LHCN-M2 (cell line): Measurements from ENCODE around the gene EVC2. TPM values are rescaled to one million over a fixed set of nuclear protein-coding genes. Genes with fewer than 3 reads are reported as not detected.

Source experiments
- DNase-seq: peaks from one replicate; pipeline ENCODE4 v3.0.0-alpha.2; 2012; ENCODE audit warnings: low read depth
- total RNA-seq: library from RNA; depleted of rRNA; stranded (reverse); fragments of >200 nt; gene quantifications from 2 replicates; pipeline ENCODE4 v1.2.3, GENCODE V29; 2014

EVC2 gene
- total RNA-seq, 1 experiment from 2014 or later: 18.0 TPM

GRCh38 chr4:5742968-5743367 is 34.6 kb upstream of the EVC2 start:
- peak; percentile 34 for DNase-seq

GRCh38 chr4:5742388-5742787 is 34.0 kb upstream of the EVC2 start:
- no peak for DNase-seq

GRCh38 chr4:5738061-5738460 is 29.7 kb upstream of the EVC2 start:
- DNase-seq: no peak

- no peak for DNase-seq
Observed at GRCh38 chr4:5735463-5735862, 27.1 kb upstream of the EVC2 start.

- DNase-seq: no peak
Observed at GRCh38 chr4:5734853-5735252, 26.5 kb upstream of the EVC2 start.

- DNase-seq: no peak
Observed at GRCh38 chr4:5732158-5732557, 23.8 kb upstream of the EVC2 start.

GRCh38 chr4:5730993-5731990 is 22.9 kb upstream of the EVC2 start:
- DNase-seq: no peak

- DNase-seq: no peak
Observed at GRCh38 chr4:5730436-5730835, 22.1 kb upstream of the EVC2 start.

- peak; percentile 56 for DNase-seq
Observed at GRCh38 chr4:5728412-5728811, 20.1 kb upstream of the EVC2 start.

GRCh38 chr4:5724377-5724776 is 16.0 kb upstream of the EVC2 start:
- DNase-seq: no peak

GRCh38 chr4:5722328-5722727 is 14.0 kb upstream of the EVC2 start:
- peak; percentile 75 for DNase-seq

- DNase-seq: no peak
Observed at GRCh38 chr4:5721923-5722322, 13.6 kb upstream of the EVC2 start.

- no peak for DNase-seq
Observed at GRCh38 chr4:5720980-5721379, 12.6 kb upstream of the EVC2 start.

GRCh38 chr4:5720157-5720850 is 11.9 kb upstream of the EVC2 start:
- no peak for DNase-seq

GRCh38 chr4:5719350-5720055 is 11.1 kb upstream of the EVC2 start:
- DNase-seq: no peak

GRCh38 chr4:5718411-5718810 is 10.1 kb upstream of the EVC2 start:
- no peak for DNase-seq

- DNase-seq: no peak
Observed at GRCh38 chr4:5717449-5718158, 9.2 kb upstream of the EVC2 start.

- no peak for DNase-seq
Observed at GRCh38 chr4:5716391-5716790, 8.0 kb upstream of the EVC2 start.

GRCh38 chr4:5715357-5715756 is 7.0 kb upstream of the EVC2 start:
- DNase-seq: peak; percentile 15

- no peak for DNase-seq
Observed at GRCh38 chr4:5713861-5714260, 5.5 kb upstream of the EVC2 start.

GRCh38 chr4:5712931-5713330 is 4.6 kb upstream of the EVC2 start:
- peak; percentile 10 for DNase-seq
